Stimulated activated CD8-positive, alpha-beta memory T cell treated with anti-CD3 and anti-CD28 coated beads, Interleukin-15, amount 100 ng/mL, for 1 hour (primary cell): ENCODE measurements around the gene CDC20B.
"Not testable (repeated sequence)": the region's sequence is repeated elsewhere in the genome, so short reads cannot be mapped to it uniquely, and the experiment has no call there.

ENCODE experiments used
- DNase-seq: peaks from one replicate; pipeline ENCODE4 v3.0.0-alpha.2; 2020; ENCODE audit warnings: low read depth

Gene CDC20B

GRCh38 chr5:55160493-55161209 is 12.3 kb downstream of the CDC20B start:
- DNase-seq = no peak

GRCh38 chr5:55159763-55160492 is 13.0 kb downstream of the CDC20B start, which contains the start of gene GPX8:
Gene GPX8 (plus strand): TSS chr5:55160171. CDS start chr5:55160193, 22 bp downstream.
- no peak for DNase-seq

- no peak for DNase-seq
Observed at GRCh38 chr5:55154873-55155272, 18.1 kb downstream of the CDC20B start.

- no peak for DNase-seq
Observed at GRCh38 chr5:55151923-55152842, 20.8 kb downstream of the CDC20B start.

GRCh38 chr5:55149308-55149795 is 23.6 kb downstream of the CDC20B start:
- no peak for DNase-seq

- DNase-seq = peak; percentile 72
Observed at GRCh38 chr5:55146543-55147151, 26.3 kb downstream of the CDC20B start.

- DNase-seq = no peak
Observed at GRCh38 chr5:55146080-55146479, 26.9 kb downstream of the CDC20B start.

GRCh38 chr5:55143624-55144023 is 29.4 kb downstream of the CDC20B start:
- no peak for DNase-seq

- DNase-seq = no peak
Observed at GRCh38 chr5:55141945-55142690, 30.9 kb downstream of the CDC20B start.

GRCh38 chr5:55140908-55141665 is 31.9 kb downstream of the CDC20B start:
- no peak for DNase-seq

GRCh38 chr5:55136521-55136920 is 36.5 kb downstream of the CDC20B start:
- no peak for DNase-seq

- no peak for DNase-seq
Observed at GRCh38 chr5:55134053-55134722, 38.8 kb downstream of the CDC20B start.

- no peak for DNase-seq
Observed at GRCh38 chr5:55123365-55123764, 49.6 kb downstream of the CDC20B start.

- no peak for DNase-seq
Observed at GRCh38 chr5:55114061-55114460, 58.9 kb downstream of the CDC20B start.

- no peak for DNase-seq
Observed at GRCh38 chr5:55113327-55113726, 59.6 kb downstream of the CDC20B start.

- no peak for DNase-seq
Observed at GRCh38 chr5:55110217-55110616, 62.8 kb downstream of the CDC20B start.

GRCh38 chr5:55108661-55109060 is 64.3 kb downstream of the CDC20B start:
- no peak for DNase-seq

- DNase-seq = not testable (repeated sequence)
Observed at GRCh38 chr5:55105976-55106375, 67.0 kb downstream of the CDC20B start.

- no peak for DNase-seq
Observed at GRCh38 chr5:55104946-55105701, 67.9 kb downstream of the CDC20B start.
